GM12878 (cell line): ENCODE measurements around the gene NSG1. TPM values are rescaled to one million over a fixed set of nuclear protein-coding genes. Genes with fewer than 3 reads are reported as not detected.

Source experiments
- ATAC-seq: fragments of 200-7000 bp; cut with Tn5 transposase; 3 replicates; pipeline ENCODE4 v1.9.1; 2020; ENCODE audit warnings: mild to moderate bottlenecking, moderate library complexity
- BruUV-seq: library from RNA; stranded (reverse); fragments of 400-500 nt; replicated peaks from 2 replicates; lab custom pipeline; 2021; lab: Mats Ljungman, UMichigan
- CTCF ChIA-PET: fragments of 300-600 bp; sonication (Branson Sonifier 250); formaldehyde crosslinking; extraction: SDS; loops from one replicate; lab custom pipeline; 2021; ENCODE audit warnings: inconsistent platforms; lab: Yijun Ruan, JAX
- POLR2A ChIA-PET: fragments of 350-600 bp; formaldehyde crosslinking; extraction: SDS; loops from one replicate; lab custom pipeline; 2021; ENCODE audit warnings: inconsistent platforms; lab: Charles Lee
- RAD21 ChIA-PET: fragments of 300-600 bp; sonication (Branson Sonifier 250); formaldehyde crosslinking; loops from one replicate; lab custom pipeline; 2023; ENCODE audit warnings: antibody characterized with exemption; ENCODE audit not compliant: unreplicated experiment; lab: Charles Lee
- SMC1A ChIA-PET: fragments of 300-600 bp; sonication (Branson Sonifier 250); formaldehyde crosslinking; loops from one replicate; lab custom pipeline; 2023; ENCODE audit not compliant: unreplicated experiment, uncharacterized antibody; lab: Charles Lee
- DNase-seq: peaks from one replicate; pipeline ENCODE4 v3.0.0-alpha.2; 2011; ENCODE audit warnings: low read depth, low spot score
- FAIRE-seq: peaks from 3 replicates; lab custom pipeline; 2011; peaks lifted over from hg19 to GRCh38; lab: Jason Lieb, UNC
- H2AFZ ChIP-seq: 2 replicates; pipeline ENCODE4 v1.6.0; 2011; ENCODE audit warnings: low read depth, low read length, control low read depth; ENCODE audit not compliant: control insufficient read depth
- H3K27ac ChIP-seq: 2 replicates; pipeline ENCODE4 v1.5.1; 2011; ENCODE audit warnings: control low read depth; ENCODE audit not compliant: control insufficient read depth, insufficient read depth
- H3K27me3 ChIP-seq, 2 experiments: replicated peaks in 1 of 2; 2 replicates each; pipeline versions ENCODE4 v1.6.0 to v1.6.1; 2011; ENCODE audit warnings: low read length in 1 of 2; ENCODE audit not compliant: control insufficient read depth in 2 of 2, insufficient read depth in 2 of 2
- H3K36me3 ChIP-seq, 2 experiments: 2 replicates each; pipeline ENCODE4 v1.5.1; 2011; ENCODE audit warnings: low read length in 1 of 2; ENCODE audit not compliant: control insufficient read depth in 2 of 2, insufficient read depth in 2 of 2
- H3K4me1 ChIP-seq: 2 replicates; pipeline ENCODE4 v1.6.1; 2011; ENCODE audit warnings: mild to moderate bottlenecking, low read length, moderate library complexity, mixed read lengths; ENCODE audit not compliant: control insufficient read depth, insufficient read depth
- H3K4me2 ChIP-seq: 2 replicates; pipeline ENCODE4 v1.6.0; 2011; ENCODE audit warnings: control low read depth; ENCODE audit not compliant: control insufficient read depth, insufficient read depth
- H3K4me3 ChIP-seq: fragments of 200-600 bp; sonication (generic); 2 replicates; pipeline ENCODE4 v1.5.1; 2016
- H3K79me2 ChIP-seq: 2 replicates; pipeline ENCODE4 v1.6.0; 2011; ENCODE audit warnings: low read length; ENCODE audit not compliant: control insufficient read depth, insufficient read depth
- H3K9ac ChIP-seq: 2 replicates; pipeline ENCODE4 v1.8.0; 2011; ENCODE audit warnings: low read length, control low read depth, mixed read lengths; ENCODE audit not compliant: control insufficient read depth, insufficient read depth
- H3K9me3 ChIP-seq: replicated peaks from 3 replicates; pipeline ENCODE4 v1.5.1; 2011; ENCODE audit warnings: mild to moderate bottlenecking, low read length; ENCODE audit not compliant: control insufficient read depth, insufficient read depth
- H4K20me1 ChIP-seq: 2 replicates; pipeline ENCODE4 v1.6.0; 2011; ENCODE audit not compliant: control insufficient read depth, insufficient read depth
- ATF7 ChIP-seq: fragments of 450-650 bp; IDR thresholded peaks from 2 replicates; pipeline ENCODE4 v1.6.1; 2016; ENCODE audit warnings: low read depth, mild to moderate bottlenecking
- CREM ChIP-seq: IDR thresholded peaks from 2 replicates; pipeline ENCODE4 v1.6.1; 2014; ENCODE audit warnings: antibody characterized with exemption, low read depth
- GABPA ChIP-seq: IDR thresholded peaks from 2 replicates; pipeline ENCODE4 v1.6.1; 2014; ENCODE audit warnings: antibody characterized with exemption, low read depth, mild to moderate bottlenecking, inconsistent platforms
- HCFC1 ChIP-seq: fragments of 150-350 bp; IDR thresholded peaks from 2 replicates; pipeline ENCODE4 v1.6.1; 2014; ENCODE audit warnings: low read length
- IRF4 ChIP-seq: IDR thresholded peaks from 2 replicates; pipeline ENCODE4 v1.6.1; 2011; ENCODE audit warnings: low read depth, low read length
- KAT2A ChIP-seq: conservative IDR thresholded peaks from 2 replicates; pipeline ENCODE4 v1.6.1; 2011; ENCODE audit warnings: low read depth, low read length; ENCODE audit not compliant: control insufficient read depth
- MTA3 ChIP-seq: IDR thresholded peaks from 2 replicates; pipeline ENCODE4 v1.6.1; 2012; ENCODE audit warnings: low read length, inconsistent platforms, borderline replicate concordance
- MYB ChIP-seq: fragments of 150-350 bp; IDR thresholded peaks from 2 replicates; pipeline ENCODE4 v1.6.1; 2014; ENCODE audit warnings: mild to moderate bottlenecking, low read depth, low read length, borderline replicate concordance
- NRF1 ChIP-seq: conservative IDR thresholded peaks from 2 replicates; pipeline ENCODE4 v1.6.1; 2011; ENCODE audit warnings: mild to moderate bottlenecking, low read depth, low read length, improper control_type of control experiment
- RUNX3 ChIP-seq: IDR thresholded peaks from 2 replicates; pipeline ENCODE4 v1.6.1; 2012; ENCODE audit warnings: low read length, inconsistent platforms
- SMAD5 ChIP-seq: IDR thresholded peaks from 2 replicates; pipeline ENCODE4 v1.6.1; 2016; ENCODE audit warnings: antibody characterized with exemption, low read depth
- SP1 ChIP-seq: IDR thresholded peaks from one replicate; pipeline ENCODE4 v1.6.1; 2011; ENCODE audit warnings: low read depth, low read length
- SREBF1 ChIP-seq: IDR thresholded peaks from 2 replicates; pipeline ENCODE4 v1.6.1; 2012; ENCODE audit warnings: mild to moderate bottlenecking, low read length
- SREBF2 ChIP-seq: IDR thresholded peaks from 2 replicates; pipeline ENCODE4 v1.6.1; 2012; ENCODE audit warnings: mild to moderate bottlenecking, low read length
- SRF ChIP-seq, 2 experiments: IDR thresholded peaks; 2 replicates each; pipeline ENCODE4 v1.6.1; 2011; ENCODE audit warnings: low read depth in 2 of 2, low read length in 2 of 2, mild to moderate bottlenecking in 1 of 2, moderate library complexity in 1 of 2
- TCF12 ChIP-seq: IDR thresholded peaks from 2 replicates; pipeline ENCODE4 v1.6.1; 2011; ENCODE audit warnings: low read depth, mild to moderate bottlenecking, low read length
- WRNIP1 ChIP-seq: IDR thresholded peaks from 2 replicates; pipeline ENCODE4 v1.6.1; 2011; ENCODE audit warnings: low read depth, low read length, improper control_type of control experiment, borderline replicate concordance
- YY1 ChIP-seq: IDR thresholded peaks from 2 replicates; pipeline ENCODE4 v1.6.1; 2011; ENCODE audit warnings: low read depth, mild to moderate bottlenecking, low read length
- ZNF207 ChIP-seq: fragments of 450-650 bp; IDR thresholded peaks from 2 replicates; pipeline ENCODE4 v1.6.1; 2014; ENCODE audit warnings: antibody characterized with exemption, mild to moderate bottlenecking, borderline replicate concordance
- WGBS: methylation state at CpG from one replicate; pipeline ENCODE4 v1.1.6; 2016; ENCODE audit warnings: low lambda C conversion rate; ENCODE audit not compliant: insufficient replicate concordance, insufficient coverage; ENCODE audit errors: missing lambda C conversion rate; 5-methylcytosine and 5-hydroxymethylcytosine counted together
- in situ Hi-C: fragments of 300-500 bp; cut with MboI; formaldehyde crosslinking; loops from 9 replicates; pipeline ENCODE4 v1.14.3; 2018; ENCODE audit warnings: mixed read lengths
- intact Hi-C: fragments of 100-400 bp; cut with micrococcal nuclease; formaldehyde crosslinking; loops from one replicate; pipeline ENCODE4 v1.14.2; 2022; ENCODE audit not compliant: unreplicated experiment
- polyA plus RNA-seq, 11 experiments: library from polyadenylated mRNA; depleted of rRNA in 4 of 11; unstranded in 6 of 11; stranded (reverse) in 5 of 11; fragments of >200 nt; fragmentation: Nextera tagmentation in 4 of 11; fragmentation: Illumina TruSeq in 1 of 11; extraction: Ambion mirVana in 4 of 11; extraction: Trizol in 1 of 11; gene quantifications; 1 replicate in 1 of 11; 2 replicates in 10 of 11; pipeline versions ENCODE4 v1.2.1 to v1.2.3, GENCODE V29; 2011 to 2016; ENCODE audit warnings: inconsistent platforms in 2 of 11, missing spikeins in 2 of 11, low read depth in 1 of 11
- total RNA-seq, 4 experiments: library from RNA; depleted of rRNA in 3 of 4; stranded (reverse); fragments of >200 nt in 3 of 4; fragmentation: Illumina TruSeq in 1 of 4; extraction: Trizol in 1 of 4; gene quantifications; 2 replicates each; pipeline versions ENCODE4 v1.2.1 to v1.2.3, GENCODE V29; 2013 to 2021

The NSG1 gene
- total and polyA plus RNA-seq, 10 of the 15 experiments (the other 5 are each of a cell fraction or from before 2014, with no cell fraction given) = 0.03 to 0.19 (median 0.10) TPM; not detected in 5

- TF ChIP-seq ZNF207 (no peak), YY1 (no peak), SP1 (no peak), SREBF1 (no peak), MTA3 (no peak), HCFC1 (no peak), CREM (no peak)
Observed at GRCh38 chr4:4427121-4427870, 40.4 kb downstream of the NSG1 start (continued).

GRCh38 chr4:4427886-4428285 is 41.0 kb downstream of the NSG1 start:
- no peak for FAIRE-seq

More at GRCh38 chr4:4427886-4428285, 41.0 kb downstream of the NSG1 start:
- H4K20me1 ChIP-seq = no peaks in the 10 kb centered on the region
- no peak overlapping the region for H3K27ac ChIP-seq
- intact Hi-C loops (no loop called here), in situ Hi-C loops (no loop called here)
- peaks cover 6 to 9% of the 10 kb centered on the region in 2 experiments; a peak in 3 of 4 replicates for H3K36me3 ChIP-seq
- CTCF ChIA-PET = no interaction called here
- TF ChIP-seq SREBF2 (no peak), KAT2A (no peak), SRF (IDR thresholded peaks at IDR 0.05; ENCODE audit: low read depth in 2 of 2, low read length in 2 of 2) (no peak), SMAD5 (no peak), GABPA (no peak), RUNX3 (no peak), NRF1 (no peak), MYB (no peak), IRF4 (no peak), TCF12 (no peak), ATF7 (no peak), WRNIP1 (no peak)
- H3K4me3 ChIP-seq = no peak overlapping the region
- SMC1A ChIA-PET = no interaction called here
- POLR2A ChIA-PET = no interaction called here
- 84% methylated on average over 5 of the region's 5 CpGs for WGBS
- RAD21 ChIA-PET = no interaction called here
- H3K79me2 ChIP-seq = no peaks in the 10 kb centered on the region
- ATAC-seq (no peak), DNase-seq (no peak)
- no peaks in the 10 kb centered on the region for H3K9me3 ChIP-seq
- no peak overlapping the region for H3K9ac ChIP-seq
- H3K4me1 ChIP-seq = no peaks in the 10 kb centered on the region
- no peaks in the 10 kb centered on the region for H3K27me3 ChIP-seq
- BruUV-seq = no TSS peak
- no peak overlapping the region for H3K4me2 ChIP-seq
- H2AFZ ChIP-seq = no peak overlapping the region
